A549 treated with CpdA at 1 μM for 4 hours (cell line): ENCODE results near the gene ZNF580. TPM values are rescaled to one million over a fixed set of nuclear protein-coding genes. Genes with fewer than 3 reads are reported as not detected.

Experiments
- total RNA-seq: library from RNA; stranded (reverse); fragments of 200-300 nt; extraction: Qiagen RNA extraction; gene quantifications from 5 replicates; pipeline ENCODE4 v1.2.3, GENCODE V29; 2022; ENCODE audit warnings: low read depth

Gene ZNF580
- total RNA-seq, result 26.5 to 52.4 TPM (median 49.1 TPM) in 5 replicates

GRCh38 chr19:55640577-55641425, at the start of gene ZNF580:
Gene ZNF580, plus strand, starts transcription at chr19:55641002. Its CDS starts 1,507 bp downstream, at chr19:55642509.

DNA sequence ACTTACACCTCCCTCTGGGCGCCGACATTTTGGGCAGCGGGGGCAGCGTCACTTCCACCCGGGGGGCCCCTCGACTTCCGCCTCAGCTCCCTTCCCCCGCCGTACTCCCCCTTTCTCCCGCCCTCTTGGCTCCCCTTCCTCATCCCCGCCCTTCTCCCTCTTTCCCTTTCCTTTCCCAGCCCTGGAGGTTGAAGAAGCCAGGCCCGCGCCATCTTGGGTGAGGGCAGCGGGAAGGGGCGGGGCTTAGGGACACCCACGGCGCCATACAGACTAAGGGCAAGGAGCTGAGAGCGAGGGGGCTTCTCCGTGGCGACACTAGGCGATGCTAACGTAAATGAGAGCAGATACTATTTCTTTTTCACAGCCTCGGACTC, 41.3 kb upstream of the ZNF580 start, which contains the start of gene FIZ1:
Gene FIZ1 (minus strand): TSS at position 50 of the 374 bp plus-strand sequence. CDS start 1,652 bp downstream, outside the sequence.

DNA sequence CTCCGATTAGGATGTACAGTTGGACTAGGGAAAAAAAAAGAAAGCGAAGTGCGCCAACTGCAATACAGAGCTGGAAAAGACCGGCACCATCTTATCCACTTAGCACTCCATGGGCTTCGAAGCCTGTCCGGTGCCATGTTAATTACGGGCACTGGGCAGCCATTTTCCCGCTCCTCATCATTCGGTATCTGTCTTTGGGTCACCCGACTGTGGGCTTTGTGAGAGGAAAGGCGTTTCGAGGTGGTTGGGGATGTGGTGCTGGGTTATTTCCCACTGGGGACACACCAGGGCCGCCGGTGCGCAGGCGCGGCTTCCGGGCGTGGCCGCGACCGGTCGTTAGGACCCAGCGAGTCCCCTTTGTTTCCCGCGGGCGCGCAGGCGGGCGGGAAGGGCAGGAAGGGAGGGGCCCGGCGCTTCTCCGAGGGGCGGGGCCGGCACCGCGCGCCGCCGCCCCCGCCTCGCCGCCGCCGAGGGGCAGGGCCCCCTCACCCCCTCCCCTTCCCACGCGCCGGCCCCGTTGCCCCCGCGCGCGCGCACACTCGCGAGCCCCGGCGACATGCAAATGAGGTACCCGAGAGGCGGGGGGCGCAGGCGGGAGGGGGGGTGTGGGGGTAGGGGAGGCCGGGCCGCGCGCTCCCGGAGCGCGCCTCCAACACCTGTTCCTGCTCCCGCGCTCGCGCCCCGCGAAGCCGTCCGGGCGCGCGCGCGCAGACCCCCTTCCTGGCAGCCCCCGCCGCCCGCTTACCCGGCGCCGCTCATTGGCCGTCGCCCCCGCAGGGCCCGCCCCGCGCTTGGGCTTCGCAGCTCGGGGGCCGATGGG, 40.8 kb upstream of the ZNF580 start, which contains the start of gene ZNF524:
Gene ZNF524 (plus strand): TSS at position 447 of the 820 bp plus-strand sequence. CDS start 1,825 bp downstream, outside the sequence.

DNA sequence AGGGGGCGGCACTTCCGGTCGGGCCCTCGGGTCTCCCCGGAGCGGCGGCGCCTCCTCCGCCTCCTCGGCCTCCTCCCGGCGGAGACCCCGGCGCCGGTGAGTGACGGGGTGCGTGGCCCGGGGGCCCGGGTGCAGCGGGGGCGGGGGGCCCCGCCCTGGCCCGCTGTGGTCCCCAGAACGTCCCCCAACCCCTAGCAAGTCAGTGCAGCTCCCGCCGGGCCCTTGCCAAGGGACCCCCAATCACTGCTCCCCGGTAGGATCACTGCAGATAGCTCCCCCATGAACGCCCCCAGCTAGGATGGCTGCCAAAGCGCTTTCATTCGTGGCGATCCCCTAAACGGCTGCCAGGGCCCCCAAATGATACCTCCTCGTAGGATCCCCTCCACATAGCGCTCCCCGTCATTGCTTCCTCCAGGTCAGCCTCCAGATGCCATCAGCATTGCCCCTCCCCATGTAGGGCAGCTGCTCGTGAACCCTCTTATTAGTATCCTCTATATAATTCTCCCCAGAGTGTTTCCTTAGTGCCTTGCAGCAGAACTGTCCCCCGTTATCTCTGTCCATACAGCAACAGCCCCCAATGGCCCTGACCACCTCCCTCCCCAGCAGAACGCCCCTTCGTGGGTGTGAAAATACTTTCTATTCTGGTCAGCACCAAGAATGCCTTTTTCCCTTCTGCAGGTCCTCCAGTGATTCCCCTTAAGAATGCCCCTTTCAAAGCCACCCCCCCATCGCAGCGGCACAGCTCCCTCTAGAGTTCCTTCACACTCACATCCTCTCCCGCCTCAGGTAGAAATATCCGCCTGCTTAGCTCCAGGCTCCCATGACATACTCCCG, 34.9 kb upstream of the ZNF580 start, which contains the start of gene ZNF865:
Gene ZNF865 (plus strand): TSS at position 11 of the 834 bp plus-strand sequence. CDS start 7,972 bp downstream, outside the sequence.

DNA sequence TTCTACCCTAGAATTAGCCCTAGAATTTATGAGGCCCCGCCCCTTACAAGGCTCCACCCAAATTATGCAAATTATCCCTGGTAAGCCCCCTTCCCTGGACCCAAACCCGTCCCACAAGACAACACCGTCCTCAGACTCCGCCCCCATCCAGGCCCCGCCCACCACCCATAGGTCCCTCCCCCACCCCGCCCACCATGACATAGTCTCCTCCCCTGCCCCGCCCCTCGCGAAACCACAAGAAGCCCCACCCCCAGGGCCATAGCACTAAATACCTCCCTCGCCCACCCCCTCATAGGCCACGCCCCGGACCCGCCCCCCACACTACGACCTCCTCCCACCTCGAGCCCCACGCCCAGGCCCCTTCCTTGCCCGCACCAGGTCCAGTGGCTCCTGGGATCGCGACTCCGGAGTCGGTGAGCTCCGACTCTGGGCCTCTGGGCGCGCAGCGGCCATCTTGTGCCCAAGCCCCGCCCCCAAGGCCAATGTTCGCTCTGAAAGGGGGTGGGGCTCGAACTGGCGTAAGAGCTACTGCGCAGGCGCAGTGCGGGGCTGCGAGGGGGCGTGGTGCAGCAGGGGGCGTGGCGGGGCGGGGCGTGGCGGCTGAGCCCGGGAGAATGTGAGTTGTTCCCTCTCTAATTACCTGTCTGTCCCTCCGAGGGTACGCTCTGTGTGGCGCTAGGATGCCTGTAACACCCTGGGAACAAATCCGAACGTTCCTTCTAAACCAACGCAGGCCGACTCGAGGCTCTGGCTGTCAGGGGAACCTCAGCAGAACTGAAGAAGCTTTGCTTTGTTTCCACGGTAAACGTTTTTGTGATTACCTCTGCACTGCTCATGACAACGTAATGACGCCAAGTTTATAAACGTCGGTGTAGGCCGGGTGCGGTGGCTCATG, 16.4 kb upstream of the ZNF580 start, which contains the start of gene ZNF784:
Gene ZNF784 (minus strand): TSS at position 458 of the 895 bp plus-strand sequence. CDS start 5 bp downstream, at position 453.

GRCh38 chr19:55643003-55643886, 2.4 kb downstream of the ZNF580 start, which contains the start of gene ZNF581:
Gene ZNF581, plus strand, starts transcription at chr19:55643649. Its CDS starts 923 bp downstream, at chr19:55644572.

DNA sequence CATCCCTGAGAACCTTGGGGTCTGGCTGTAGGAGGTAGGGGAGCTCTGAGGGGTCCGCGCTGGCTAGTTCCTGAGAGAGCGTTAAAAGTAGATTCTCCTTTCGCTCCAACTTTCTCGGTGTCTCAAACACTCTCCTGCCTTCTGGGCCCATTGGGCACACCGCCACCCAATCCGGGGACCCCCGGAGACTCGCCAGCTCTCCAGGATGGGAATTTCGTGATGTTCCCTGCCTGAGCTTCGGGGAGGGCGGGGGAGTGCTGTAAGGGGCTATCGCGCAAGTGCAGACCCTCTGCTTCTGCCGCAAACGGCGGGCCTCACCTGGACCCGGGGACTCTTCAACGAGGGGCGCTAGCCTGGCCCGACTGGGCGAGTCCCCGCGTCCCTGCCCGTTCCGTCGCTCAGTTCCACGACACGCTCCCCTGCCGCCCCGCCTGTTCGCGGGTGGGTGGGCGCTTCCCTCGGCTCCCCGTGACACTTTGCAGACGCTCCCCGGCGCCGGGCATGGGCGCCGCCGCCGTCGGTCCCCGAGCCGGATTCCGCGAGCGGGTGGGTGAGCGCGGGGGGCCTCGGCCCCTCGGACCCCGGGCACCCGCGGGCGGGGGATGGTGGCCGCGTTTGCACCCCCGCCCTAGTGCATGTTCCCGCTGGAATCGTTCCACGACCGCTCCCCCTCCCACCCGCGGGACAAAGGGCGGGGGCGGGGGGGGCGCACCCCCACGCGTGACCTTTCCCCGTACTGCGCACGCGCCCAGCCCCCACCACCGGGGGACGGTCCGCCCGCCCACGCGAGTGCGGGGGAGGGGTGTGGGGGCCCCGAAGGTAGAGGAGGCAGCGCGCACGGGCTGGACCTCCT, 7.2 kb downstream of the ZNF580 start, which contains the start of gene CCDC106:
Gene CCDC106 (plus strand): TSS at position 481 of the 853 bp plus-strand sequence. CDS start 835 bp downstream, outside the sequence.

DNA sequence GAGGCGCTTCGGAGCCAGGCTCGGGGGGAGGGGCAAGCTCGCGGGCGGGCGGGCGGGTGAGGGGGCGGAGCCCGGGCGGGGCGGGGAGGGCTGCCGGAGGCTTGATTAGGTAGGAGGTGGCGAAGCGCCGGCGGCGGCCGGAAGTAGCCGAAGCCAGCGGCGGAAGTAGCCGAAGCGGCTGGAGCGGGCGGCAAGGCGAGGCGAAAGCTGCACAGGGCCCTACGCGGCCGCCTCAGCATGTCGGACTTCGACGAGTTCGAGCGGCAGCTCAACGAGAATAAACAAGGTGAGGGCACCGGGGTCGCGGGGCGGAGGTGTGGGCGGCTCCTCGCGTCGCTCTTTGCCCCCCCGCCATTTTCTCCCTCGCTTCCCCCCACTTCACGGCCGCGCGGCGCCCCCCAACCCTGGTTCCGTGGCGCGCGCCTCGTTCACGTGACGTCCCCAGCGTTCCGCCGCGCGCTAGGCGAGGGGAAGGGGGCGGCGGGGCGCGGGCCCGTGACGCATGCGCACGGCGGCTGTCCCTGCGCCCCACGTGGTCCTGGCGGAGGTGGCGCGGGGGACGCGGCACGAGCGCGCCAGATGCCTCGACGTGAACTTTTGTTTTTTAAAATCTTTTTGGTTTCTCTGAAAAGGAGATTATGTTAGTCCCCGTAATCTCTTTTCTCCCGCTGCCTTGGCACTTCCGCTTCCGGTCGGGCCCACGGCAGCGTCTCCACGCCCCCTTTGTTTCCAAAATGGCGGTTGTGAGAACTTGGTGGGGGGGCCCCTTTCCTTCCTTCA, 14.3 kb downstream of the ZNF580 start, which contains the start of gene U2AF2:
Gene U2AF2 (plus strand): TSS at position 168 of the 780 bp plus-strand sequence. CDS start 70 bp downstream, at position 238.

GRCh38 chr19:55674841-55675660, 34.2 kb downstream of the ZNF580 start, which contains the start of gene EPN1:
Gene EPN1, plus strand, starts transcription at chr19:55675226. Its CDS starts 3,402 bp downstream, at chr19:55678628.

Other genes starting within 250 kb of the ZNF580 start
- gene UBE2S, start 233.2 kb upstream of the ZNF580 start, total RNA-seq, result 280 to 580 TPM (median 470 TPM) in 5 replicates
- gene SHISA7, start 197.7 kb upstream of the ZNF580 start, total RNA-seq, result not detected in 5 replicates
- 56.5 to 68.3 TPM (median 61.0 TPM) in 5 replicates for gene ISOC2, start 179.4 kb upstream of the ZNF580 start, total RNA-seq
- gene C19orf85, start 176.3 kb upstream of the ZNF580 start, total RNA-seq, result not detected in 5 replicates
- 4.3 to 9.6 TPM (median 8.8 TPM) in 5 replicates for gene ZNF628, start 164.4 kb upstream of the ZNF580 start, total RNA-seq
- gene NAT14, start 155.8 kb upstream of the ZNF580 start, total RNA-seq, result 40.9 to 61.3 TPM (median 58.0 TPM) in 5 replicates
- gene SSC5D, start 152.6 kb upstream of the ZNF580 start, total RNA-seq, result 0.38 to 1.5 TPM (median 0.61 TPM) in 5 replicates
- gene SBK2, start 103.9 kb upstream of the ZNF580 start, total RNA-seq, result 1.8 to 3.1 TPM (median 2.5 TPM) in 5 replicates
- 1.8 to 2.7 TPM (median 2.3 TPM) in 5 replicates for gene SBK3, start 95.5 kb upstream of the ZNF580 start, total RNA-seq
- gene ZNF579, start 60.2 kb upstream of the ZNF580 start, total RNA-seq, result 16.1 to 35.4 TPM (median 25.5 TPM) in 5 replicates
- gene FIZ1, start 41.5 kb upstream of the ZNF580 start, total RNA-seq, result 17.5 to 27.0 TPM (median 25.5 TPM) in 5 replicates
- 14.0 to 19.4 TPM (median 18.4 TPM) in 5 replicates for gene ZNF524, start 40.7 kb upstream of the ZNF580 start, total RNA-seq
- 7.9 to 14.8 TPM (median 13.3 TPM) in 5 replicates for gene ZNF865, start 35.4 kb upstream of the ZNF580 start, total RNA-seq
- gene ZNF784, start 16.4 kb upstream of the ZNF580 start, total RNA-seq, result 5.4 to 6.6 TPM (median 6.3 TPM) in 5 replicates
- gene ZNF581, start 2.6 kb downstream of the ZNF580 start, total RNA-seq, result 37.0 to 52.7 TPM (median 49.4 TPM) in 5 replicates
- gene CCDC106, start 7.2 kb downstream of the ZNF580 start, total RNA-seq, result 12.2 to 19.1 TPM (median 18.1 TPM) in 5 replicates
- gene U2AF2, start 14.0 kb downstream of the ZNF580 start, total RNA-seq, result 266 to 326 TPM (median 309 TPM) in 5 replicates
- 126 to 209 TPM (median 205 TPM) in 5 replicates for gene EPN1, start 34.2 kb downstream of the ZNF580 start, total RNA-seq
- not detected in 5 replicates for gene NLRP9, start 97.4 kb downstream of the ZNF580 start, total RNA-seq
- gene RFPL4A, start 118.1 kb downstream of the ZNF580 start, total RNA-seq, result 0.37 to 0.58 TPM (median 0.42 TPM) in 5 replicates
- gene RFPL4AL1, start 128.1 kb downstream of the ZNF580 start, total RNA-seq, result not detected in 5 replicates
- gene NLRP11, start 191.0 kb downstream of the ZNF580 start, total RNA-seq, result 0.01 to 0.06 TPM (median 0.06 TPM) in 3 of 5 replicates, not detected in the others
- not detected in 5 replicates for gene NLRP4, start 195.5 kb downstream of the ZNF580 start, total RNA-seq